Measurements from ENCODE around the gene TDRD9. TPM values are rescaled to one million over a fixed set of nuclear protein-coding genes. Genes with fewer than 3 reads are reported as not detected.

Gene TDRD9
- total and polyA plus RNA-seq, 2 experiments from 2014 or later = 0.24 TPM; not detected in 1

GRCh38 chr14:103880348-103881267, 47.6 kb upstream of the TDRD9 start (continued):
- TF ChIP-seq, protein P1, sequence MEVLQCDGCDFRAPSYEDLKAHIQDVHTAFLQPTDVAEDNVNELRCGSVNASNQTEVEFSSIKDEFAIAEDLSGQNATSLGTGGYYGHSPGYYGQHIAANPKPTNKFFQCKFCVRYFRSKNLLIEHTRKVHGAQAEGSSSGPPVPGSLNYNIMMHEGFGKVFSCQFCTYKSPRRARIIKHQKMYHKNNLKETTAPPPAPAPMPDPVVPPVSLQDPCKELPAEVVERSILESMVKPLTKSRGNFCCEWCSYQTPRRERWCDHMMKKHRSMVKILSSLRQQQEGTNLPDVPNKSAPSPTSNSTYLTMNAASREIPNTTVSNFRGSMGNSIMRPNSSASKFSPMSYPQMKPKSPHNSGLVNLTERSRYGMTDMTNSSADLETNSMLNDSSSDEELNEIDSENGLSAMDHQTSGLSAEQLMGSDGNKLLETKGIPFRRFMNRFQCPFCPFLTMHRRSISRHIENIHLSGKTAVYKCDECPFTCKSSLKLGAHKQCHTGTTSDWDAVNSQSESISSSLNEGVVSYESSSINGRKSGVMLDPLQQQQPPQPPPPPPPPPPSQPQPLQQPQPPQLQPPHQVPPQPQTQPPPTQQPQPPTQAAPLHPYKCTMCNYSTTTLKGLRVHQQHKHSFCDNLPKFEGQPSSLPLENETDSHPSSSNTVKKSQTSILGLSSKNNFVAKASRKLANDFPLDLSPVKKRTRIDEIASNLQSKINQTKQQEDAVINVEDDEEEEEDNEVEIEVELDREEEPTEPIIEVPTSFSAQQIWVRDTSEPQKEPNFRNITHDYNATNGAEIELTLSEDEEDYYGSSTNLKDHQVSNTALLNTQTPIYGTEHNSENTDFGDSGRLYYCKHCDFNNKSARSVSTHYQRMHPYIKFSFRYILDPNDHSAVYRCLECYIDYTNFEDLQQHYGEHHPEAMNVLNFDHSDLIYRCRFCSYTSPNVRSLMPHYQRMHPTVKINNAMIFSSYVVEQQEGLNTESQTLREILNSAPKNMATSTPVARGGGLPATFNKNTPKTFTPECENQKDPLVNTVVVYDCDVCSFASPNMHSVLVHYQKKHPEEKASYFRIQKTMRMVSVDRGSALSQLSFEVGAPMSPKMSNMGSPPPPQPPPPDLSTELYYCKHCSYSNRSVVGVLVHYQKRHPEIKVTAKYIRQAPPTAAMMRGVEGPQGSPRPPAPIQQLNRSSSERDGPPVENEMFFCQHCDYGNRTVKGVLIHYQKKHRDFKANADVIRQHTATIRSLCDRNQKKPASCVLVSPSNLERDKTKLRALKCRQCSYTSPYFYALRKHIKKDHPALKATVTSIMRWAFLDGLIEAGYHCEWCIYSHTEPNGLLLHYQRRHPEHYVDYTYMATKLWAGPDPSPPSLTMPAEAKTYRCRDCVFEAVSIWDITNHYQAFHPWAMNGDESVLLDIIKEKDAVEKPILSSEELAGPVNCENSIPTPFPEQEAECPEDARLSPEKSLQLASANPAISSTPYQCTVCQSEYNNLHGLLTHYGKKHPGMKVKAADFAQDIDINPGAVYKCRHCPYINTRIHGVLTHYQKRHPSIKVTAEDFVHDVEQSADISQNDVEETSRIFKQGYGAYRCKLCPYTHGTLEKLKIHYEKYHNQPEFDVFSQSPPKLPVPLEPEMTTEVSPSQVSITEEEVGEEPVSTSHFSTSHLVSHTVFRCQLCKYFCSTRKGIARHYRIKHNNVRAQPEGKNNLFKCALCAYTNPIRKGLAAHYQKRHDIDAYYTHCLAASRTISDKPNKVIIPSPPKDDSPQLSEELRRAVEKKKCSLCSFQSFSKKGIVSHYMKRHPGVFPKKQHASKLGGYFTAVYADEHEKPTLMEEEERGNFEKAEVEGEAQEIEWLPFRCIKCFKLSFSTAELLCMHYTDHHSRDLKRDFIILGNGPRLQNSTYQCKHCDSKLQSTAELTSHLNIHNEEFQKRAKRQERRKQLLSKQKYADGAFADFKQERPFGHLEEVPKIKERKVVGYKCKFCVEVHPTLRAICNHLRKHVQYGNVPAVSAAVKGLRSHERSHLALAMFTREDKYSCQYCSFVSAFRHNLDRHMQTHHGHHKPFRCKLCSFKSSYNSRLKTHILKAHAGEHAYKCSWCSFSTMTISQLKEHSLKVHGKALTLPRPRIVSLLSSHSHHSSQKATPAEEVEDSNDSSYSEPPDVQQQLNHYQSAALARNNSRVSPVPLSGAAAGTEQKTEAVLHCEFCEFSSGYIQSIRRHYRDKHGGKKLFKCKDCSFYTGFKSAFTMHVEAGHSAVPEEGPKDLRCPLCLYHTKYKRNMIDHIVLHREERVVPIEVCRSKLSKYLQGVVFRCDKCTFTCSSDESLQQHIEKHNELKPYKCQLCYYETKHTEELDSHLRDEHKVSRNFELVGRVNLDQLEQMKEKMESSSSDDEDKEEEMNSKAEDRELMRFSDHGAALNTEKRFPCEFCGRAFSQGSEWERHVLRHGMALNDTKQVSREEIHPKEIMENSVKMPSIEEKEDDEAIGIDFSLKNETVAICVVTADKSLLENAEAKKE (CRISPR knock-in tag; IDR thresholded peaks at IDR 0.05) = no peak
- TF ChIP-seq, protein P2, sequence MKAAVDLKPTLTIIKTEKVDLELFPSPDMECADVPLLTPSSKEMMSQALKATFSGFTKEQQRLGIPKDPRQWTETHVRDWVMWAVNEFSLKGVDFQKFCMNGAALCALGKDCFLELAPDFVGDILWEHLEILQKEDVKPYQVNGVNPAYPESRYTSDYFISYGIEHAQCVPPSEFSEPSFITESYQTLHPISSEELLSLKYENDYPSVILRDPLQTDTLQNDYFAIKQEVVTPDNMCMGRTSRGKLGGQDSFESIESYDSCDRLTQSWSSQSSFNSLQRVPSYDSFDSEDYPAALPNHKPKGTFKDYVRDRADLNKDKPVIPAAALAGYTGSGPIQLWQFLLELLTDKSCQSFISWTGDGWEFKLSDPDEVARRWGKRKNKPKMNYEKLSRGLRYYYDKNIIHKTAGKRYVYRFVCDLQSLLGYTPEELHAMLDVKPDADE (IDR thresholded peaks at IDR 0.05) = no peak
- TF ChIP-seq REST (IDR thresholded peaks at IDR 0.05; ENCODE audit: unreplicated experiment) = no peak
- TF ChIP-seq ZNF114 (CRISPR knock-in tag; IDR thresholded peaks at IDR 0.05) = no peak
- no peak for TF ChIP-seq ZNF331 (CRISPR knock-in tag; IDR thresholded peaks at IDR 0.05; ENCODE audit: low read depth)
- no peak for TF ChIP-seq NANOG (IDR thresholded peaks at IDR 0.05; ENCODE audit: borderline replicate concordance)

Measured in GM23338 (cell line).